Measurements from ENCODE around the gene MZT2A. TPM values are rescaled to one million over a fixed set of nuclear protein-coding genes. Genes with fewer than 3 reads are reported as not detected.

MZT2A gene
- total and polyA plus RNA-seq, 2 donors (not counting 1 experiment from before 2014, with no cell fraction given): 30.1 to 88.4 TPM

Other genes starting within 250 kb of the MZT2A start
- gene RAB6D, start 128.2 kb downstream of the MZT2A start, total RNA-seq: under 0.01 TPM in 1 of 2 replicates, not detected in the other
- gene RAB6D, start 128.2 kb downstream of the MZT2A start, polyA plus RNA-seq: 0.02 and 0.06 TPM in 2 replicates
- gene TUBA3D, start 16.3 kb downstream of the MZT2A start, total RNA-seq: not detected in 2 replicates
- not detected in 2 replicates for gene TUBA3D, start 16.3 kb downstream of the MZT2A start, polyA plus RNA-seq
- gene CCDC74A, start 35.5 kb upstream of the MZT2A start, total RNA-seq: 5.9 and 6.7 TPM in 2 replicates
- gene CCDC74A, start 35.5 kb upstream of the MZT2A start, polyA plus RNA-seq: 5.4 and 6.5 TPM in 2 replicates